ENCODE results near the gene GRK6.

The GRK6 gene

GRCh38 chr5:177490311-177490991 is 64.0 kb downstream of the GRK6 start (continued):
- no peak for TF ChIP-seq ZFP37 (tag by site-specific recombination; IDR thresholded peaks at IDR 0.05)
- TF ChIP-seq EGR2 (tag by site-specific recombination; IDR thresholded peaks at IDR 0.05; ENCODE audit: low read depth) = peak; percentile 95
- no peak for TF ChIP-seq ZNF561 (tag by site-specific recombination; IDR thresholded peaks at IDR 0.05; ENCODE audit: borderline replicate concordance)

GRCh38 chr5:177490992-177491391 is 64.5 kb downstream of the GRK6 start:
- peak; percentile 57; the same call in 1 of the 2 replicates for TF ChIP-seq GLIS2 (tag by site-specific recombination; IDR thresholded peaks at IDR 0.05)
- TF ChIP-seq, protein P1, sequence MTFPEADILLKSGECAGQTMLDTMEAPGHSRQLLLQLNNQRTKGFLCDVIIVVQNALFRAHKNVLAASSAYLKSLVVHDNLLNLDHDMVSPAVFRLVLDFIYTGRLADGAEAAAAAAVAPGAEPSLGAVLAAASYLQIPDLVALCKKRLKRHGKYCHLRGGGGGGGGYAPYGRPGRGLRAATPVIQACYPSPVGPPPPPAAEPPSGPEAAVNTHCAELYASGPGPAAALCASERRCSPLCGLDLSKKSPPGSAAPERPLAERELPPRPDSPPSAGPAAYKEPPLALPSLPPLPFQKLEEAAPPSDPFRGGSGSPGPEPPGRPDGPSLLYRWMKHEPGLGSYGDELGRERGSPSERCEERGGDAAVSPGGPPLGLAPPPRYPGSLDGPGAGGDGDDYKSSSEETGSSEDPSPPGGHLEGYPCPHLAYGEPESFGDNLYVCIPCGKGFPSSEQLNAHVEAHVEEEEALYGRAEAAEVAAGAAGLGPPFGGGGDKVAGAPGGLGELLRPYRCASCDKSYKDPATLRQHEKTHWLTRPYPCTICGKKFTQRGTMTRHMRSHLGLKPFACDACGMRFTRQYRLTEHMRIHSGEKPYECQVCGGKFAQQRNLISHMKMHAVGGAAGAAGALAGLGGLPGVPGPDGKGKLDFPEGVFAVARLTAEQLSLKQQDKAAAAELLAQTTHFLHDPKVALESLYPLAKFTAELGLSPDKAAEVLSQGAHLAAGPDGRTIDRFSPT (tag by site-specific recombination; IDR thresholded peaks at IDR 0.05) = 0 out of 2 replicates have a peak, but pooled peaks have one; percentile 19
- no peak for TF ChIP-seq ZBTB7A (tag by site-specific recombination; IDR thresholded peaks at IDR 0.05; ENCODE audit: low read depth)
- TF ChIP-seq KLF1 (tag by site-specific recombination; IDR thresholded peaks at IDR 0.05) = peak; percentile 99
- peak; percentile 58 for TF ChIP-seq ZFHX2 (tag by site-specific recombination; conservative IDR thresholded peaks at IDR 0.05)
- peak; percentile 91 for TF ChIP-seq EGR2 (tag by site-specific recombination; IDR thresholded peaks at IDR 0.05; ENCODE audit: low read depth)
- no peak for TF ChIP-seq ZSCAN4 (tag by site-specific recombination; IDR thresholded peaks at IDR 0.05)
- peak; percentile 47; the same call in 1 of the 2 replicates for TF ChIP-seq PATZ1 (tag by site-specific recombination; IDR thresholded peaks at IDR 0.05)
- TF ChIP-seq KLF17 (tag by site-specific recombination; IDR thresholded peaks at IDR 0.05) = peak; percentile 91; the same call in 1 of the 2 replicates
- no peak for TF ChIP-seq ZNF133 (tag by site-specific recombination; IDR thresholded peaks at IDR 0.05)
- no peak for TF ChIP-seq ZNF768 (tag by site-specific recombination; IDR thresholded peaks at IDR 0.05)
- TF ChIP-seq ZSCAN16 (tag by site-specific recombination; IDR thresholded peaks at IDR 0.05) = no peak
- ChIA-PET POLR2A (no interaction called here), CTCF (interaction anchor here (0.6 to 1.4 kb wide), 3 partner anchors 12 to 312 kb away, joined by 3 to 4 read pairs (median 4); no protein-coding TSS in a partner anchor)
- Histone ChIP-seq H3K9me3 (ENCODE audit: control insufficient read depth, insufficient read depth, low read depth, low read length) (no peaks in the 10 kb centered on the region), H3K36me3 (ENCODE audit: control insufficient read depth in 2 of 2, insufficient read depth in 1 of 2, low read length in 2 of 2) (peaks cover 10 to 76% of the 10 kb centered on the region in 2 experiments; a peak in 2 of 3 replicates), H3K27ac (ENCODE audit: extremely low read depth, low read depth, low read length) (no peak overlapping the region), H3K4me3 (ENCODE audit: low read depth, low read length) (no peak overlapping the region), H3K4me1 (ENCODE audit: control insufficient read depth, insufficient read depth, low read length) (peaks cover 15% of the 10 kb centered on the region)

DNA sequence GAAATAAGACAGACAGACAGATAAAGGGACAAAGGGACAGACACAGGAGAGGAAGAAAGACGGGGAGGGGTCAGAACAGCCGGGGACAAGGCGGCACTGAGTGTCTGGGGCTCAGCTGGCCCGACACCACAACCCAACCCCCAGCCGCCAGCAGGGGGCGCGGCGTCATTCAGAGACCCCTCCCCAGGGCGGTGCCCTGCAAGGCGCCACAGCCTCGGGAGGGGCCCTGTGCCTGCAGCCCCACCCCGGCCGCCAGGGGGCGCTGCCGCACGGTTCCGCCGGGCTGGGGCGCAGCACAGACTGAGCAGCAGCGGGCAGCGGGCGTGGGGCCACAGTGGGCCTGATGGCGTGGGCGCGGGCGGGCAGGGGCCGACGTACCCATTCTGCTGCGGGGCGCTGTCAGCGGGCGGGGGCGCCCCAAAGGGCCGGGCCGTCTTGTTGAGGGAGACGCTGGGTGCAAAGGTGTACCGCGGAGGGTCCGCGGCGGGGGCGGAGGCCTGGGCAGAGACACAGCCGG is 65.0 kb downstream of the GRK6 start:
- Histone ChIP-seq H3K36me3 (ENCODE audit: control insufficient read depth in 2 of 2, insufficient read depth in 1 of 2, low read length in 2 of 2) (peaks cover 9 to 72% of the 10 kb centered on the region in 2 experiments; a peak in 2 of 3 replicates), H3K4me3 (ENCODE audit: low read depth, low read length) (no peak overlapping the region), H3K27ac (ENCODE audit: extremely low read depth, low read depth, low read length) (no peak overlapping the region), H3K9me3 (ENCODE audit: control insufficient read depth, insufficient read depth, low read depth, low read length) (no peaks in the 10 kb centered on the region), H3K4me1 (ENCODE audit: control insufficient read depth, insufficient read depth, low read length) (peaks cover 20% of the 10 kb centered on the region)
- ChIA-PET CTCF (interaction anchor here (0.6 to 1.8 kb wide), 3 partner anchors 12 to 312 kb away, joined by 3 to 11 read pairs (median 4); no protein-coding TSS in a partner anchor), POLR2A (interaction anchor here (6.7 kb wide), 1 partner anchor 12 kb away, joined by 106 read pairs; no protein-coding TSS in a partner anchor)
- TF ChIP-seq ZNF423 (tag by site-specific recombination; IDR thresholded peaks at IDR 0.05) (no peak), SP3 (tag by site-specific recombination; IDR thresholded peaks at IDR 0.05) (no peak), CTCF (tag by site-specific recombination; IDR thresholded peaks at IDR 0.05) (peak; percentile 45; the same call in 1 of the 2 replicates), ZNF169 (tag by site-specific recombination; IDR thresholded peaks at IDR 0.05) (no peak)
- TF ChIP-seq, protein P2, sequence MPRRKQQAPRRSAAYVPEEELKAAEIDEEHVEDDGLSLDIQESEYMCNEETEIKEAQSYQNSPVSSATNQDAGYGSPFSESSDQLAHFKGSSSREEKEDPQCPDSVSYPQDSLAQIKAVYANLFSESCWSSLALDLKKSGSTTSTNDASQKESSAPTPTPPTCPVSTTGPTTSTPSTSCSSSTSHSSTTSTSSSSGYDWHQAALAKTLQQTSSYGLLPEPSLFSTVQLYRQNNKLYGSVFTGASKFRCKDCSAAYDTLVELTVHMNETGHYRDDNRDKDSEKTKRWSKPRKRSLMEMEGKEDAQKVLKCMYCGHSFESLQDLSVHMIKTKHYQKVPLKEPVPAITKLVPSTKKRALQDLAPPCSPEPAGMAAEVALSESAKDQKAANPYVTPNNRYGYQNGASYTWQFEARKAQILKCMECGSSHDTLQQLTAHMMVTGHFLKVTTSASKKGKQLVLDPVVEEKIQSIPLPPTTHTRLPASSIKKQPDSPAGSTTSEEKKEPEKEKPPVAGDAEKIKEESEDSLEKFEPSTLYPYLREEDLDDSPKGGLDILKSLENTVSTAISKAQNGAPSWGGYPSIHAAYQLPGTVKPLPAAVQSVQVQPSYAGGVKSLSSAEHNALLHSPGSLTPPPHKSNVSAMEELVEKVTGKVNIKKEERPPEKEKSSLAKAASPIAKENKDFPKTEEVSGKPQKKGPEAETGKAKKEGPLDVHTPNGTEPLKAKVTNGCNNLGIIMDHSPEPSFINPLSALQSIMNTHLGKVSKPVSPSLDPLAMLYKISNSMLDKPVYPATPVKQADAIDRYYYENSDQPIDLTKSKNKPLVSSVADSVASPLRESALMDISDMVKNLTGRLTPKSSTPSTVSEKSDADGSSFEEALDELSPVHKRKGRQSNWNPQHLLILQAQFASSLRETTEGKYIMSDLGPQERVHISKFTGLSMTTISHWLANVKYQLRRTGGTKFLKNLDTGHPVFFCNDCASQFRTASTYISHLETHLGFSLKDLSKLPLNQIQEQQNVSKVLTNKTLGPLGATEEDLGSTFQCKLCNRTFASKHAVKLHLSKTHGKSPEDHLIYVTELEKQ (tag by site-specific recombination; IDR thresholded peaks at IDR 0.05; ENCODE audit: borderline replicate concordance) = no peak
